ENCODE data around the gene GSTP1. TPM values are rescaled to one million over a fixed set of nuclear protein-coding genes. Genes with fewer than 3 reads are reported as not detected.

The GSTP1 gene
- polyA plus RNA-seq, 3 donors = 853 to 1,483 (median 1,250) TPM

DNA sequence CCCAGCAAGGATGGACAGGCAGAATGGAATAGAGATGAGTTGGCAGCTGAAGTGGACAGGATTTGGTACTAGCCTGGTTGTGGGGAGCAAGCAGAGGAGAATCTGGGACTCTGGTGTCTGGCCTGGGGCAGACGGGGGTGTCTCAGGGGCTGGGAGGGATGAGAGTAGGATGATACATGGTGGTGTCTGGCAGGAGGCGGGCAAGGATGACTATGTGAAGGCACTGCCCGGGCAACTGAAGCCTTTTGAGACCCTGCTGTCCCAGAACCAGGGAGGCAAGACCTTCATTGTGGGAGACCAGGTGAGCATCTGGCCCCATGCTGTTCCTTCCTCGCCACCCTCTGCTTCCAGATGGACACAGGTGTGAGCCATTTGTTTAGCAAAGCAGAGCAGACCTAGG, 2.3 kb downstream of the GSTP1 start:
- Histone ChIP-seq H3K79me2 (ENCODE audit: insufficient read depth, low read length) (peaks cover 23% of the 10 kb centered on the region), H3K9ac (ENCODE audit: insufficient read depth, low read length, poor library complexity, severe bottlenecking) (no peak overlapping the region), H3K9me3 (replicated peaks in 1 of 2; ENCODE audit: control insufficient read depth in 1 of 2, insufficient read depth in 1 of 2, low read length in 2 of 2) (peaks cover 0 to 2% of the 10 kb centered on the region in 2 donors), H3K27ac (ENCODE audit: low read depth in 1 of 2, low read length in 2 of 2) (peak overlapping the region; percentile 78 to 89), H3K4me2 (replicated peaks; ENCODE audit: extremely low read depth, low read length, poor library complexity, severe bottlenecking) (peak overlapping the region; percentile 83), H3K27me3 (ENCODE audit: control insufficient read depth in 2 of 2, insufficient read depth in 2 of 2, low read length in 2 of 2) (no peaks in the 10 kb centered on the region), H2AFZ (ENCODE audit: insufficient read depth, low read depth, low read length, poor library complexity, severe bottlenecking) (no peak overlapping the region), H3K4me1 (ENCODE audit: control insufficient read depth in 1 of 2, insufficient read depth in 2 of 2, low read length in 2 of 2) (peaks cover 63 to 71% of the 10 kb centered on the region in 2 donors), H4K20me1 (ENCODE audit: insufficient read depth, low read length) (peaks cover 28% of the 10 kb centered on the region), H3K36me3 (replicated peaks in 1 of 2; ENCODE audit: control insufficient read depth in 1 of 2, insufficient read depth in 2 of 2, low read length in 2 of 2) (peaks cover 18 to 30% of the 10 kb centered on the region in 2 donors), H3K4me3 (replicated peaks in 1 of 3; ENCODE audit: low read depth in 2 of 3, low read length in 3 of 3) (peak overlapping the region in 1 of 3 experiments; percentile 82)
- intact Hi-C loops (cut with micrococcal nuclease) = no loop called here
- Mint-ChIP-seq H3K27ac (peak overlapping the region; percentile 60 to 96 (median 87)), H3K27me3 (ENCODE audit: low read depth in 3 of 3) (peaks cover 0 to 4% (median 2%) of the 10 kb centered on the region in 3 donors), H3K9me3 (peaks cover 0 to 13% (median 3%) of the 10 kb centered on the region in 7 donors), H3K4me1 (peaks cover 65% of the 10 kb centered on the region), H3K36me3 (peaks cover 42 to 45% of the 10 kb centered on the region in 2 donors), H3K4me3 (peak overlapping the region in 1 of 2 donors; percentile 53)
- TF ChIP-seq, protein P1, sequence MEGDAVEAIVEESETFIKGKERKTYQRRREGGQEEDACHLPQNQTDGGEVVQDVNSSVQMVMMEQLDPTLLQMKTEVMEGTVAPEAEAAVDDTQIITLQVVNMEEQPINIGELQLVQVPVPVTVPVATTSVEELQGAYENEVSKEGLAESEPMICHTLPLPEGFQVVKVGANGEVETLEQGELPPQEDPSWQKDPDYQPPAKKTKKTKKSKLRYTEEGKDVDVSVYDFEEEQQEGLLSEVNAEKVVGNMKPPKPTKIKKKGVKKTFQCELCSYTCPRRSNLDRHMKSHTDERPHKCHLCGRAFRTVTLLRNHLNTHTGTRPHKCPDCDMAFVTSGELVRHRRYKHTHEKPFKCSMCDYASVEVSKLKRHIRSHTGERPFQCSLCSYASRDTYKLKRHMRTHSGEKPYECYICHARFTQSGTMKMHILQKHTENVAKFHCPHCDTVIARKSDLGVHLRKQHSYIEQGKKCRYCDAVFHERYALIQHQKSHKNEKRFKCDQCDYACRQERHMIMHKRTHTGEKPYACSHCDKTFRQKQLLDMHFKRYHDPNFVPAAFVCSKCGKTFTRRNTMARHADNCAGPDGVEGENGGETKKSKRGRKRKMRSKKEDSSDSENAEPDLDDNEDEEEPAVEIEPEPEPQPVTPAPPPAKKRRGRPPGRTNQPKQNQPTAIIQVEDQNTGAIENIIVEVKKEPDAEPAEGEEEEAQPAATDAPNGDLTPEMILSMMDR (IDR thresholded peaks at IDR 0.05) = no peak
- 98% methylated on average over 4 of the region's 4 CpGs for WGBS (ENCODE audit: insufficient coverage)
- DNase-seq = no peak

DNA sequence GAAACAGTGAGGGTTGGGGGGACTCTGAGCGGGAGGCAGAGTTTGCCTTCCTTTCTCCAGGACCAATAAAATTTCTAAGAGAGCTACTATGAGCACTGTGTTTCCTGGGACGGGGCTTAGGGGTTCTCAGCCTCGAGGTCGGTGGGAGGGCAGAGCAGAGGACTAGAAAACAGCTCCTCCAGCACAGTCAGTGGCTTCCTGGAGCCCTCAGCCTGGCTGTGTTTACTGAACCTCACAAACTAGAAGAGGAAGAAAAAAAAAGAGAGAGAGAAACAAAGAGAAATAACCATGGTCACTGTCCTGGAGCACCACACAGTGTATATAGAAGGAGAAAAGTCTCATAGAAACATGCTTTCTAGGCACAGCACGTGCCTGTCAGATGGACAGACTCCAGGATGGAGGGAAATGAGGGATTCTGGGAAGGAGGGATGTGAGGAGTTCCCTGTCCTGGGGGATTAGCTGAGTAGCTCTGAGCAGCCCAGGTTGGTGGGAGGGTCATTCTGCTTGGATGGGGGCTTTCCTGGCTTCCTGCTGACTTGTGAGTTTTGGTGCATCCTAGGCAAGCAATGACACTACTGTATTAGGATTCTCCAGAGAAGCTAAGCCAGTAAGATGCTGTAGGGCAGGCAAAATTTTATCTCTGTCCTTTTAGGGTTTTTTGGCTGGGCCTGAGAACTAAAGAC, 3.1 kb downstream of the GSTP1 start:
- intact Hi-C loops (cut with micrococcal nuclease) = no loop called here
- Histone ChIP-seq H3K9ac (ENCODE audit: insufficient read depth, low read length, poor library complexity, severe bottlenecking) (no peak overlapping the region), H3K27me3 (ENCODE audit: control insufficient read depth in 2 of 2, insufficient read depth in 2 of 2, low read length in 2 of 2) (no peaks in the 10 kb centered on the region), H4K20me1 (ENCODE audit: insufficient read depth, low read length) (peaks cover 28% of the 10 kb centered on the region), H3K4me1 (ENCODE audit: control insufficient read depth in 1 of 2, insufficient read depth in 2 of 2, low read length in 2 of 2) (peaks cover 68 to 76% of the 10 kb centered on the region in 2 donors), H2AFZ (ENCODE audit: insufficient read depth, low read depth, low read length, poor library complexity, severe bottlenecking) (no peak overlapping the region), H3K27ac (ENCODE audit: low read depth in 1 of 2, low read length in 2 of 2) (peak overlapping the region; percentile 78 to 89), H3K4me3 (replicated peaks in 1 of 3; ENCODE audit: low read depth in 2 of 3, low read length in 3 of 3) (peak overlapping the region in 1 of 3 experiments; percentile 82), H3K79me2 (ENCODE audit: insufficient read depth, low read length) (peaks cover 23% of the 10 kb centered on the region), H3K4me2 (replicated peaks; ENCODE audit: extremely low read depth, low read length, poor library complexity, severe bottlenecking) (peak overlapping the region; percentile 19), H3K36me3 (replicated peaks in 1 of 2; ENCODE audit: control insufficient read depth in 1 of 2, insufficient read depth in 2 of 2, low read length in 2 of 2) (peaks cover 18 to 30% of the 10 kb centered on the region in 2 donors), H3K9me3 (replicated peaks in 1 of 2; ENCODE audit: control insufficient read depth in 1 of 2, insufficient read depth in 1 of 2, low read length in 2 of 2) (peaks cover 0 to 2% of the 10 kb centered on the region in 2 donors)
- H3K27me3 Mint-ChIP-seq (ENCODE audit: low read depth in 3 of 3) = peaks cover 0 to 4% (median 2%) of the 10 kb centered on the region in 3 donors
- H3K27ac Mint-ChIP-seq = peak overlapping the region; percentile 87 to 97 (median 93)
- DNase-seq = peak in 1 of 3 donors; percentile 7
- WGBS (ENCODE audit: insufficient coverage) = 93% methylated on average over 2 of the region's 5 CpGs
- peak overlapping the region; percentile 27 to 53 for H3K4me3 Mint-ChIP-seq
- TF ChIP-seq, protein P1 (IDR thresholded peaks at IDR 0.05) = no peak
- H3K36me3 Mint-ChIP-seq = peaks cover 42 to 45% of the 10 kb centered on the region in 2 donors
- H3K4me1 Mint-ChIP-seq = peaks cover 64% of the 10 kb centered on the region
- peaks cover 0 to 13% (median 3%) of the 10 kb centered on the region in 7 donors for H3K9me3 Mint-ChIP-seq
